ENCODE results near the gene NSUN3.

DNA sequence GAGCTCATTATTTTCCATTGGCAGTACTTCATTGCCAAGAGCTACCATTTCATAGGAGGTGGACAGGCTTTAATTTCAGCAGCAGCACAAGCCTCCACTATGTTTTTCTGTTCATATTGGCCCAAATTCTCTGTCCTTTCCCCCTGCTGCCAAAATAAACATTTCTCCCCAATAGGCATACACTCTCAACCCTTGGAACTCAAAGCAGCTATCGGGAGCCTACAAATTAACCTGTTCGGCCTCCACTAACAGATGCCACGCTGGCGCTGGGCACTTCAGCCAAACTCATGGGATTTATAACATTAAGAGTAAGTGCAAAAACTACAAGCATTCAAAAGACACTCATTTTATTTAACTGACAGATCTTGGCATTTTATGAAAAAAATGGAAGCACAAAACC lies 95.7 kb downstream of the NSUN3 start:
- TF ChIP-seq, protein P1, sequence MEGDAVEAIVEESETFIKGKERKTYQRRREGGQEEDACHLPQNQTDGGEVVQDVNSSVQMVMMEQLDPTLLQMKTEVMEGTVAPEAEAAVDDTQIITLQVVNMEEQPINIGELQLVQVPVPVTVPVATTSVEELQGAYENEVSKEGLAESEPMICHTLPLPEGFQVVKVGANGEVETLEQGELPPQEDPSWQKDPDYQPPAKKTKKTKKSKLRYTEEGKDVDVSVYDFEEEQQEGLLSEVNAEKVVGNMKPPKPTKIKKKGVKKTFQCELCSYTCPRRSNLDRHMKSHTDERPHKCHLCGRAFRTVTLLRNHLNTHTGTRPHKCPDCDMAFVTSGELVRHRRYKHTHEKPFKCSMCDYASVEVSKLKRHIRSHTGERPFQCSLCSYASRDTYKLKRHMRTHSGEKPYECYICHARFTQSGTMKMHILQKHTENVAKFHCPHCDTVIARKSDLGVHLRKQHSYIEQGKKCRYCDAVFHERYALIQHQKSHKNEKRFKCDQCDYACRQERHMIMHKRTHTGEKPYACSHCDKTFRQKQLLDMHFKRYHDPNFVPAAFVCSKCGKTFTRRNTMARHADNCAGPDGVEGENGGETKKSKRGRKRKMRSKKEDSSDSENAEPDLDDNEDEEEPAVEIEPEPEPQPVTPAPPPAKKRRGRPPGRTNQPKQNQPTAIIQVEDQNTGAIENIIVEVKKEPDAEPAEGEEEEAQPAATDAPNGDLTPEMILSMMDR (IDR thresholded peaks at IDR 0.05): no peak
- TF ChIP-seq POLR2A (IDR thresholded peaks at IDR 0.05): no peak

Data from heart left ventricle (tissue), 13 donors.